Erythroblast (primary cell): ENCODE measurements around the gene FCER2.

Experiments
- GATA1 ChIP-seq: IDR thresholded peaks from 2 replicates; pipeline ENCODE4 v1.6.1; 2011; ENCODE audit warnings: low read depth, mild to moderate bottlenecking, control low read depth, low read length, moderate library complexity
- POLR2A ChIP-seq: IDR thresholded peaks from 2 replicates; pipeline ENCODE4 v1.6.1; 2011; ENCODE audit warnings: mild to moderate bottlenecking, low read length

- TF ChIP-seq POLR2A, result no peak
- no peak for TF ChIP-seq GATA1
These were observed 28.6 kb upstream of the FCER2 start for GRCh38 chr19:7730286-7731217.
